GM08714 (cell line): ENCODE results near the gene NEGR1.

Source experiments
- H3K4me3 ChIP-seq: fragments of 200-500 bp; sonication (Bioruptor generic); 2 replicates; pipeline ENCODE4 v1.5.1; 2014; ENCODE audit warnings: mild to moderate bottlenecking, low read length, inconsistent platforms
- ZNF274 ChIP-seq: IDR thresholded peaks from 2 replicates; pipeline ENCODE4 v1.6.1; 2012; ENCODE audit warnings: mild to moderate bottlenecking, low read depth, low read length

NEGR1 gene

GRCh38 chr1:71657891-71658679, 624.3 kb downstream of the NEGR1 start:
- no peak for TF ChIP-seq ZNF274
- H3K4me3 ChIP-seq, result no peak overlapping the region

GRCh38 chr1:71656902-71657301, 625.4 kb downstream of the NEGR1 start:
- no peak overlapping the region for H3K4me3 ChIP-seq
- no peak for TF ChIP-seq ZNF274

GRCh38 chr1:71655604-71656003, 626.7 kb downstream of the NEGR1 start:
- H3K4me3 ChIP-seq, result no peak overlapping the region
- TF ChIP-seq ZNF274, result no peak

DNA sequence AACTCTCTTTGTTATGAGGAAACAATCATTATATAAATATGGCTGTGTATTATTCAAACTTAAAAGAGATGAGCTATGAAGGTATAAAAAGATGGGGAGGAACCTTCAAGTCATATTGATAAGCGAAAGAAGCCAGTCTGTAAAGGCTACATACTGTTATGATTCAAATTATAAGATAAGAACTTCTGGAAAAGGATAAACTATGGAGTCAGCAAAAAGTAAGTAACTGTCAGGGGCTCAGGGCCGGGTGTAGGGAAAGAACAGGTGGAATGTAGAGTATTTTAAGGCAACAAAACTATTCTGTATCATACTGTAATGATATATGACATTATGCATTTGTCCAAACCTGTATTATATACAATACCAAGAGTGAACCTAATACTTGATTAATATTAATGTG, 628.4 kb downstream of the NEGR1 start:
- no peak overlapping the region for H3K4me3 ChIP-seq
- TF ChIP-seq ZNF274, result no peak

DNA sequence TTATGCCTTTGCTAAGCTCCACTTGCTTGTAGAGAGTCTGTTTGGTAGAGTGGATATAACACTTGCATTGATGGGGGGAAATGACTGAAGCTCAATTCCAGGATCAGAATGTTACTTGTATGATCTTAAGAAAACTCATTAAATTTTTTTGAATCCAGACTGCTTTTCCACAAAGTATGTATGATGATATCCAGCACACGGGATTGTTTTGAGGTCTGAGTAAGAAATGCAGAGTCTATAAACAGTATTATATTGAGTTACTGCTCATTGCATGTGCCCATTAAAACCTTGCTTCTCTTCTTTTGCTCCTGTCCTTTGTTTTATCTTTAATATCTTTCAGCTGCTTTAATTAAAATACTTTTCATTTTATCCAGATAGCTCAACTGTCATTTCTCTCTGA, 631.1 kb downstream of the NEGR1 start:
- no peak for TF ChIP-seq ZNF274
- H3K4me3 ChIP-seq, result no peak overlapping the region

DNA sequence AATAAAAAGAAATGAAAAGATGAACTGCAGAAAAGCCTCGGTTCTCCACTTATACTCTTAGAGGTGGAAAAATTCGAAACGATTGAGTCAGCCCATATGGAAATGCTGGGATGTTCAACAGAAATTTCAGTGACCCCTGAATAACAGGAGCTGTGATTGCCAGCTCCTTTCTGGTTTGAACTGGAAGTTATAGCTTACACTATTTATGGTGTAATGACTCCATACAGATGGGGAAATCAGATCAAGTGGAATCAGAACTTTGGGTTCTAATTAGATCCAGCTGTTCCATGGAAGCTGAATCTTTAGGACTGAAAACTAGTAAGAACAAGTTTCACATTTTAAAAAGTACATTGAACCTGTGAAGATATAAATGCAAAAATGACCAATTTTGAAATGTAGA, 632.2 kb downstream of the NEGR1 start:
- no peak overlapping the region for H3K4me3 ChIP-seq
- no peak for TF ChIP-seq ZNF274

- TF ChIP-seq ZNF274, result no peak
Observed at GRCh38 chr1:71649608-71650007, 632.7 kb downstream of the NEGR1 start.

DNA sequence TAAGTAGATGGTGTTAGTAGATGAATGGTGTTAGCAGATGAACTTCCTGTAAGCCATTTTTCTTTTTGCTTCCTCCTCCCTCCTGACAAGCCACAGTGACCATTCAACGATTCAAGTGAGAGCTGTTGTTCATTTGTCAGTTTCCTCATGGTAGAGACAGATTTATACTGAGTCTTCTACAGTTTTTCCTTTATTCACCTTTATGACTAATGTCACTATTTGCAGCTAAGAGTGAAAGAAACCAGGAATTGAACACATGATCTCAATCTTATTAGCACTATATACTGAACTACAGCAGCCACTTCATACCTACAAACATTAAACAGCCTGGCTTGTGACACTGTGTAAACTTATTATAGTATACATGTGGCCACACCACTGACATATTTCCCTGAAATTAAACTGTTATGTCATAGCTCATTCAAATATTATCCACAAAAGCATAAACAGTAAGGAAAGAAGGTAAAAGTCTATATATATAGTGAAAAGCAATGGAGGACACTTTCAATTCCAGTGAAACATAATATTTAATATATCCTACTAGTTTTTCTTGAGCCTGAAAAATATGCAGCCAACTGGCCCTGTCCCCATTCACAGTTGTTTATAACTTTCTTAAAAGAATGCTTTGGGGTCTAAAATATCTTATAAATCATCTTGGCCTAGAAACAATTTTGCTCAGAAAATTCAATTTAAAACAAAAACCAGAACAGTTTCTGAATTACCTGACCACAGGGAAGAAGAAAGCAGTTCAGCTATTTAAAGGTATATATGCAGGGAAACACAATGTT, 634.6 kb downstream of the NEGR1 start:
- no peak for TF ChIP-seq ZNF274

More at GRCh38 chr1:71649608-71650007, 632.7 kb downstream of the NEGR1 start:
- H3K4me3 ChIP-seq, result no peak overlapping the region

GRCh38 chr1:71645015-71645414, 637.3 kb downstream of the NEGR1 start:
- TF ChIP-seq ZNF274, result no peak
- H3K4me3 ChIP-seq, result no peak overlapping the region

More for the DNA sequence above, 634.6 kb downstream of the NEGR1 start:
- no peak overlapping the region for H3K4me3 ChIP-seq

DNA sequence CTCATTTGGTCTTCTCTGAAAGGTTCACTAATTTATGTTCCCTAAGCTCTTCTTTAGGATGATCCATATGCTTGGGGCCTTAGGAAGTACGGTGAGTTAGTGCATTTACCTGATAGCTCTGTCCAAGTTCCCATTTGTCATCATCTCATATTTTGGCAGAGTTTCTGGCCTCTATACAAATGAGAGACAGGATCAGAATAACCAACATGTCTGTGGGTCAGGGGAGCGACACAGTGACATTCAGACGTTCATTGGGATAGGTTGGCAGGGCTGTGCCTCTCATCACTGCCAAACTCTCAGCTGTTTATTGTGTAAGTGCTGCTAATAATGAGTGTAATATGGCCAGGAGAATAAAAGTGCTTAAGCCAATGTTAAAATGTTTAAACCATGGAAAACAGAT, 640.4 kb downstream of the NEGR1 start:
- no peak overlapping the region for H3K4me3 ChIP-seq
- TF ChIP-seq ZNF274, result no peak

- TF ChIP-seq ZNF274, result no peak
Observed at GRCh38 chr1:71640998-71641397, 641.3 kb downstream of the NEGR1 start.

GRCh38 chr1:71640116-71640515, 642.2 kb downstream of the NEGR1 start:
- H3K4me3 ChIP-seq, result no peak overlapping the region
- no peak for TF ChIP-seq ZNF274

More at GRCh38 chr1:71640998-71641397, 641.3 kb downstream of the NEGR1 start:
- no peak overlapping the region for H3K4me3 ChIP-seq

DNA sequence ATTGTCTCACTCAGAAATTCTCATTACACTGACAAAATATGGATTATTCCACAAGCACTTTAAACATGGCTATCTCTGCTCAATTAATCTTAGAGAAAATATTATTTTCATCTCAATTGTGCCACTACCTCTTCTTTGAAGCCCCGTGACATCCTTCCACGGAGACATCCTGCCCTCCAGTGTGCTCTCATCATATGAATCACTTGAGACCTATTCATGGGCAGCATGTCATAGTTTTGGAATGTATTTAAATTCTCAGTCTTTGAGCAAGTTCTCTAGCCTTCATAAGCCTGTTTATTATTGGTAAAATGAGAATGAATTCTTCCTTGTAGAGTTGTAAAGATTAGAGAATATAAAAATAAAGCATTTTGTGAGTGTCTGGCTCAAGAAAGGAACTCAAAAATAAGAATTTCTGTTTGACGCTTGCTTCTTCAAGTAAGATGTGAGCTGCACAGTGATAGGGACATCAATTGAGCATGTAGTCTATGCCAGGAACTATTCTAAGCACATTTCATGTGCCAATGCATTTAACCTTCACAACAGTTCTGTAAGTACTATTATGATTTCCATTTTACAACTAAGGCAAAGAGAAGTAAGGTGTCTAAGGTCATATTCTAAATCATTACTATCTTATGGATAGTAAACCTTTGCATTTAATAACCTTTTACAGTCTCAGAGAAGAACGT, 644.1 kb downstream of the NEGR1 start:
- no peak overlapping the region for H3K4me3 ChIP-seq
- TF ChIP-seq ZNF274, result no peak

DNA sequence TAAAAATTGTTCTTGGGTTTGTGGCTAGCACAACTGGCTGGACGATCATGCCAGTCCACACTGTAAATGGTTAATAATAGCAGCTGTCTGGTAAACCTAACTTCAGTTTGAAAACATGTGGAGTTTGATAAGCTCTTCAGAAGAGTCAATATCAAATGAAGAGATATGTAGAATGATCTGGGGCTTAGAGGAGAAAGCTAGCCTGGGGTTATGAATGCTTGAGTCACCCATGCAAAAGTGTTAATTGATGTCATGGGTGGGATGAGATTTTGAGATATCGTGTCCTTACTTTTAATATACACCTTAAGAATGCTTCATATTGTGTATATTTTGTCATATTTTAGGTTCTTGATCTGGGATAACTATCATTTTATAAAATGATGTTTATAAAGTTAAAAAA, 646.8 kb downstream of the NEGR1 start:
- TF ChIP-seq ZNF274, result no peak
- H3K4me3 ChIP-seq, result no peak overlapping the region
